ENCODE data around the gene MAD1L1.

The MAD1L1 gene

DNA sequence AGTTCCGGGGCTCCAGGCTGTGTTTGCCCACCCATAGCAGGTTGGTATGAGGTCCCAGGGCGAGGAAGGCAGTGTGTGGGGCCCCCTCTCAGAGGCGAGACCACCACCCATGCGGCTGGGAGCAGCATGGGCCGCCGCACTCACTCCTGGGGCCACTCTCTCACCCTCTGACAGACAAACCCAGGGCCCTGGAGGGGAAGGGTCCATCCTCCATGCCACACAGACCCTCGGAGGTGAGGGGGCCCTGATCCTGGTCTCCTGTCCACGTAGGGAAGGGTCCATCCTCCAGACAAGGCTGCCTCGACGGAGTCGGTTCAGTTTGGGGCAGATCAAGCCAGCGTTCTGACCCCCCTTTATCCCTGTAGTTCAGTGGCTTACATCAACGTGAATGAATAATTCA is 331.9 kb downstream of the MAD1L1 start:
- no peak overlapping the region for H3K27ac ChIP-seq

DNA sequence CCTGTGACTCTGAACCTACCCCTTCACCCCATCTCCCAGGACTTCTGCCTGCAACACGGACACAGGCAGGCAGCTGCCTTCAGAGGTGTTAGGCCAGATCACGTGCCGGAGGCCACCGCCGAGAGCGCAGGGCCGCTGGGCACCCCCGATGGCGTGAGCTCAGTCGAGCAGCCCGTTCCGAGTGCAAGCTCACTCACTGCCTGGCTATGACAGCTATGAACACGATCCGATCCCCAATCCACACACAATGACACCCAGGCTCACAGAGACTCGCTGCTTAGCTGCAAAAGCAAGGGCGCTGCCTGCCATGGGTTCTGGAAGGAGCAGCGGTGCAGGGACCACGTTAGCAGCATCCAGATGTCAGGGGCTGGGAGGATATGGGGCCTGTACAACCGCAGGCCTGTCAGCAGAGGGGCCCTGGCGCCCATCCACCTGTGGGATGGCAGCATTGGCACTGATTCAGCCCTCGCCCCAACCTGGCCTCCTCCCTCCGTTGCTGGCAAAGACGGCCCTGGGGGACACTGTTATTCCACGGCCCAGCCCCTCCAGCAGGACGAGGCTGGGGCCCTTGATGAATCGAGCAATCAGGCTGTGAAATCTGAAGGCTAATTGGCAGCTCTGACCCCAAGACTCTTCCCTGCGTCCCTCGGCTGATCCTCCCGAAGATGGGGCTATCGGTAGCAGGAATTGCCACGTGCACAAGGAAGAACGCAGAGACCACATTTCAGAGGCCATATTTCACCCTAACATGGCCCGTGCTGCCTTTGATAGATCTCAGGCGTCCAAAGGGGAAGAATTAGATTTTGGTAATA is 332.6 kb downstream of the MAD1L1 start:
- TF ChIP-seq, protein P1, sequence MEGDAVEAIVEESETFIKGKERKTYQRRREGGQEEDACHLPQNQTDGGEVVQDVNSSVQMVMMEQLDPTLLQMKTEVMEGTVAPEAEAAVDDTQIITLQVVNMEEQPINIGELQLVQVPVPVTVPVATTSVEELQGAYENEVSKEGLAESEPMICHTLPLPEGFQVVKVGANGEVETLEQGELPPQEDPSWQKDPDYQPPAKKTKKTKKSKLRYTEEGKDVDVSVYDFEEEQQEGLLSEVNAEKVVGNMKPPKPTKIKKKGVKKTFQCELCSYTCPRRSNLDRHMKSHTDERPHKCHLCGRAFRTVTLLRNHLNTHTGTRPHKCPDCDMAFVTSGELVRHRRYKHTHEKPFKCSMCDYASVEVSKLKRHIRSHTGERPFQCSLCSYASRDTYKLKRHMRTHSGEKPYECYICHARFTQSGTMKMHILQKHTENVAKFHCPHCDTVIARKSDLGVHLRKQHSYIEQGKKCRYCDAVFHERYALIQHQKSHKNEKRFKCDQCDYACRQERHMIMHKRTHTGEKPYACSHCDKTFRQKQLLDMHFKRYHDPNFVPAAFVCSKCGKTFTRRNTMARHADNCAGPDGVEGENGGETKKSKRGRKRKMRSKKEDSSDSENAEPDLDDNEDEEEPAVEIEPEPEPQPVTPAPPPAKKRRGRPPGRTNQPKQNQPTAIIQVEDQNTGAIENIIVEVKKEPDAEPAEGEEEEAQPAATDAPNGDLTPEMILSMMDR (conservative IDR thresholded peaks at IDR 0.05), result no peak
- no peak overlapping the region for H3K27ac ChIP-seq

More for the DNA sequence above, 331.9 kb downstream of the MAD1L1 start:
- TF ChIP-seq, protein P1 (conservative IDR thresholded peaks at IDR 0.05), result no peak

DNA sequence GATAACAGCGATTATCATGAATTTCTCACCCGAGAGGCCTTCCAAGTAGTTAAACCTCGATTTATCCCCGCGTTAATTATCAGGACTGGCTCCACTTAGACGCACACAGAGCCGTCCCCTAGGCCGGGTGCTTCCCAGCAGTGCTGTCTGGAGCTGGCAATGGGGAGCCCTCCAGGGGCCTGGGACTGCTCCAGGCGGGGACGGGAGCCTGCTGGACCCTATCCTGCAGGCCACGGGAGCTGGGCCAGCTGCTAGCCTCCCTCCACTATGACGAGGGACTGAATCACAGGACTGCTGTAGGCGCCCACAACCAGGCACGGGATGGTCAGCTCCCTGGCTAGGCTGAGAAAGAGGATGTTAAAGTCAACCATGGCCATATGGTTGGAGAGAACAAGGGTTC is 333.5 kb downstream of the MAD1L1 start:
- TF ChIP-seq, protein P1 (conservative IDR thresholded peaks at IDR 0.05), result no peak

DNA sequence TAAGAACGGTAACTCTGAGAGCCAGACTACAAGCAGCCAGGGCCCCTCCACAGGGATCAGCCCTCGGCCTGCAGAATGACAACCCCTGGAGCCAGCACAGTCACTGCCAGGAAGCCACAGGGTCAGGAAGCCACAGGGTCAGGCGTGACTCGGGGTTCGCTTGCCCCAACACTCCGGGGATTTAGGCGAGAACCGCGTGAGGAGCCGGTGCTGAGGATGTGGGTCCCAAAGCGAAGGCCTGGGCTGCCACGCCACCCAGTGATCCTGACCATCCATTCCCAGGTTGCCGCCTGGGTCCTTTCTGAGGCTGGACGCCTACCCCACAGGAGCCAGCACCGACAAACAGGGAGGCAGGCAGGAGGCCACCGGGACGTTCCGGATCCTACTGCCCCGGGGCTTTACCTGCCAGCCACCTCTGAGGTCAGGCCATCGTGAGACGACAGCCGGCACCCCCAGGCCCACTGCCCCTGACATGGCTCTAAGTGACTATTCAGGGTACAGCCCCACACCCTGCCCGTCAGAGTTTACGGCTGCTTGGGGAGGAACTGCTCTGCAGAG is 334.0 kb downstream of the MAD1L1 start:
- no peak overlapping the region for H3K27ac ChIP-seq
- TF ChIP-seq, protein P1 (conservative IDR thresholded peaks at IDR 0.05), result no peak

More for the DNA sequence above, 333.5 kb downstream of the MAD1L1 start:
- H3K27ac ChIP-seq, result no peak overlapping the region

DNA sequence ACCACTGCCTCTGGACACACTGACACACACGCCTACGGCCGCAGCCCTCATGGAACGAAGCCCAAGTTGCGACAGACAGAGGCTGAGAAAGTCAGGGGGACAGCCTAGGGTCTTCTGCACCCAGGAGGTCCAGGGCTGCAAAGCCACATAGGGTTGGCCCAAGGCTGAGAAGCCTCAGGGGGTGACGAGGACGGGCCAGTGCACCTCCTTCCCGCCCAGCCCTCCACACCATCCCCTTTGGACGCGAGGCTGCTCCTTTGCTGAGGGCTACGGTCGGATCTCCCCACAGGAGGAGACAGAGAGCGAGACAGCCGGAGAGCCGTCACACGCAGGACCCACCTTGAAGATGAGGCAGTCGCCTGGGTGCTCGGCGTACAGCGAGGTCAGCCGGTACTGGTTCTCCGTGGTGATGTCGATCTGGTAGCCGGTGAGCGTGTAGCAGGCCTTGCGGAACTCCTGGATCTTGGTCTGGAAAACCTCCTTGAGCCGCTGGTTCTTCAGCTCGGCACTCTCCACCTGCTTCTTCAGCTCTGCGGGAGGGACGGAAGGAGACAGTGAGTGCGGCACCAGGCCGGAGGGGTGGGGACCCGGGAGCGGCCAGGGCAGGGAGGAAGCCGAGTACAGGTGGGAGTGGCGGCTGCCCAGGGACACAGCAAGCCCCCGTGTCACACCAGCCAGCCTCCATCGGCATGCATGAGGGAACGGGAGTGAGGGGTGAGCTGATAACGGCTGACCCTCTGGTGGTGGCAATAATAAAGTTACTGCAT is 334.7 kb downstream of the MAD1L1 start:
- no peak overlapping the region for H3K27ac ChIP-seq
- TF ChIP-seq, protein P1 (conservative IDR thresholded peaks at IDR 0.05), result no peak

DNA sequence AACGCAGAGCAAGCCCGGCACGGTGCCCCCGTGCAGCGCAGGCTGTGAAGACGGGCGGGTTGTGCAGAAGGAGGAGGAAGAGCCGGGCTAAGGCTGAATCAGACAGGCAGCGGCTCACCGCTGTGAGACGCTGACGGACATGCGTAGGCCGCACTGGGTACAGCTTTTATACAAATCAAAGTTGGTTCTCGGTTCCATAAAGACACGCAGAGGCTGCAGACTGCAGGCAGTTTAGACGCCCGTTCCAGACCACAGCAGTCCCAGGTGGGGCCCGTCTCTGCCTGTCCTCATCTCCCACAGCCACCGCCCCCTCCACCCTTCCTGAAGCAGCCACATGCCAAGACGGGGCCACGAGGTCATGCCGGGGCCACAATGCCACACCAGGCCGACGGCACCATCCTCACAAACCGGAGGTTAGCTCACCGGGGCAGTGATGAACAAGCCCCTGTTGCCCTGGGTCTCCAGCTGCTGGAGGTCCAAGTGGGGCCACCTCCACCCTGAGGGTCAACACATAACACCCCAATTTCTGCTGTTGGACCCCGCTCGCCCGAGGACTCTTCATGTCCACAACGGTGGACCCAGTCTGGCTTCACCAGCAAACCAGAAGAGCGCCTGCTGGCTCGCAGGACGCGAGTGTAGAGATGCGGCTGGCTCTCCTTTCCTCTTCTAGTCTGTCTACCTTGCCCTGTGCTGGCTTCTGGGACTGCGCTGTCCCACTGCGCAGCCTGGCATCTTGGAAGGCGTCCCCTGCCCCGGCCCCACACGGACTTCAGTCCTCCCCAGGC is 335.5 kb downstream of the MAD1L1 start:
- H3K27ac ChIP-seq, result no peak overlapping the region
- TF ChIP-seq, protein P1 (conservative IDR thresholded peaks at IDR 0.05), result no peak
